ENCODE data around the gene OR51T1. TPM values are rescaled to one million over a fixed set of nuclear protein-coding genes. Genes with fewer than 3 reads are reported as not detected.

The OR51T1 gene
- total RNA-seq, 1 donor from 2014 or later, result not detected

DNA sequence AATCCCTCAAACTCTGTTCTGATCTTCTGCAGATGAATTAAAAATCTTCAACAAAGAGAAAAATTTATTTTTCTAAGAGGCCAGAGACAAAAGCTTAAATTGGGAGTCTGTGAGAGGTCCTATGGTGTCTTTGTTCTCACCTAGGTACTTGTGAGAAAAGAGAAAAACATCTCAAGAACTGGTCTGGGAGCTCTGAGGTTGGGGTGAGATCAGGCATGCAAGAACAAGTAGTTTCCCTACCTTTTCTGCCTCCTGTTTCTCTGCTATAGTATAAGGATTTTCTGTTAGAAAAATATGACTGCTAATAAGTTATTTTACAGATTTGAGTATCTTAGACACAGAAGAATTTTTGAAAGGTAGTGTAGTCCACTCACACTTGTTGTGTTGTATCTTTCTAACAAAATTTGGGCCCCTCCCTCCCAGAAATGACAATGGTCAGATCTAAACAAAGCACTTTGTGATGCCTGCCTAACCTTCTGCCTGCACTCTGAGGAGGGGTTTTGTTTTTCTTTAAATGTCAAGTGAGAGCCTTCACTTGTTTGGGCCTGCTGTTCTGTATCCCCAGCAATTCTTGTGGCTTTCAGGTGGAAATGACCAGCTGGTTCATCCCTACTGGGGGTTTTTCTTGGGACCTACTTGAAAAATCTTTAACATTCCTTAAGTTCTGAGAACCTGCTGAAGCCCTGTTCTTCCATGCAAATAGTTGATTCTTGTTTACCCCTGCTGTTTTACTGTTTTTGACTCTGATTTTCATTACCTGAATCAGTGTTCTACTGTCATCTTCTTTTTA lies 19.1 kb upstream of the OR51T1 start:
- Mint-ChIP-seq H3K9me3 (ENCODE audit: unreplicated experiment) (peaks cover 6% of the 10 kb centered on the region), H3K4me1 (ENCODE audit: unreplicated experiment) (no peaks in the 10 kb centered on the region), H3K36me3 (ENCODE audit: unreplicated experiment) (no peaks in the 10 kb centered on the region), H3K4me3 (ENCODE audit: unreplicated experiment) (no peak overlapping the region), H3K27me3 (ENCODE audit: unreplicated experiment) (peaks cover 7% of the 10 kb centered on the region), H3K27ac (ENCODE audit: unreplicated experiment) (no peak overlapping the region)
- TF ChIP-seq, protein P1, sequence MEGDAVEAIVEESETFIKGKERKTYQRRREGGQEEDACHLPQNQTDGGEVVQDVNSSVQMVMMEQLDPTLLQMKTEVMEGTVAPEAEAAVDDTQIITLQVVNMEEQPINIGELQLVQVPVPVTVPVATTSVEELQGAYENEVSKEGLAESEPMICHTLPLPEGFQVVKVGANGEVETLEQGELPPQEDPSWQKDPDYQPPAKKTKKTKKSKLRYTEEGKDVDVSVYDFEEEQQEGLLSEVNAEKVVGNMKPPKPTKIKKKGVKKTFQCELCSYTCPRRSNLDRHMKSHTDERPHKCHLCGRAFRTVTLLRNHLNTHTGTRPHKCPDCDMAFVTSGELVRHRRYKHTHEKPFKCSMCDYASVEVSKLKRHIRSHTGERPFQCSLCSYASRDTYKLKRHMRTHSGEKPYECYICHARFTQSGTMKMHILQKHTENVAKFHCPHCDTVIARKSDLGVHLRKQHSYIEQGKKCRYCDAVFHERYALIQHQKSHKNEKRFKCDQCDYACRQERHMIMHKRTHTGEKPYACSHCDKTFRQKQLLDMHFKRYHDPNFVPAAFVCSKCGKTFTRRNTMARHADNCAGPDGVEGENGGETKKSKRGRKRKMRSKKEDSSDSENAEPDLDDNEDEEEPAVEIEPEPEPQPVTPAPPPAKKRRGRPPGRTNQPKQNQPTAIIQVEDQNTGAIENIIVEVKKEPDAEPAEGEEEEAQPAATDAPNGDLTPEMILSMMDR (IDR thresholded peaks at IDR 0.05), result no peak
- DNase-seq (ENCODE audit: extremely low spot score, unreplicated experiment), result no peak

- no peaks in the 10 kb centered on the region for H3K4me1 Mint-ChIP-seq (ENCODE audit: unreplicated experiment)
- H3K36me3 Mint-ChIP-seq (ENCODE audit: unreplicated experiment), result no peaks in the 10 kb centered on the region
- DNase-seq (ENCODE audit: extremely low spot score, unreplicated experiment), result no peak
- TF ChIP-seq, protein P1 (IDR thresholded peaks at IDR 0.05), result no peak
- H3K9me3 Mint-ChIP-seq (ENCODE audit: unreplicated experiment), result peaks cover 6% of the 10 kb centered on the region
- H3K4me3 Mint-ChIP-seq (ENCODE audit: unreplicated experiment), result no peak overlapping the region
- H3K27me3 Mint-ChIP-seq (ENCODE audit: unreplicated experiment), result peaks cover 3% of the 10 kb centered on the region
- no peak overlapping the region for H3K27ac Mint-ChIP-seq (ENCODE audit: unreplicated experiment)
These were observed 17.8 kb upstream of the OR51T1 start for GRCh38 chr11:4863876-4864275.

DNA sequence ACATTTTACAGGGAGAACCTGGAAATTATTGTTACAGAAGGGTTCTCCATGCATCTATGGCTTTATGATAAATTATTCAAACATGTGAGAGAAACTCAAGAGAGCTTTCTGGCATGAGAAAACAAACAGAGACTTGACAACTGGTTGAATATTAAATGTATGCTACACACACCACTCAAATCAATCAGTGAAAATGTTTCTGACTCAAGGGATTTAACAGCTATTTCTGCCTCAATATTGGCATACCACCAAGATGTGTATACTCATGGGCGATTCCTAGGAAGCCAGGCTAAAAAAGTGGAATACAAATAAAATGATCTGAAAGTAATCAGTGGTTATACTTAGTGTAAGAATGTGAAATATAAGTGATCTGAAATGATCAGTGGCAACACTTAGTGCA lies 15.8 kb upstream of the OR51T1 start:
- Mint-ChIP-seq H3K9me3 (ENCODE audit: unreplicated experiment) (peaks cover 6% of the 10 kb centered on the region), H3K4me3 (ENCODE audit: unreplicated experiment) (no peak overlapping the region), H3K27me3 (ENCODE audit: unreplicated experiment) (peaks cover 3% of the 10 kb centered on the region), H3K27ac (ENCODE audit: unreplicated experiment) (no peak overlapping the region), H3K4me1 (ENCODE audit: unreplicated experiment) (no peaks in the 10 kb centered on the region), H3K36me3 (ENCODE audit: unreplicated experiment) (no peaks in the 10 kb centered on the region)
- TF ChIP-seq, protein P1 (IDR thresholded peaks at IDR 0.05), result no peak
- no peak for DNase-seq (ENCODE audit: extremely low spot score, unreplicated experiment)

GRCh38 chr11:4881188-4881587 lies 512 bp upstream of the OR51T1 start:
- Mint-ChIP-seq H3K27me3 (ENCODE audit: unreplicated experiment) (no peaks in the 10 kb centered on the region), H3K4me1 (ENCODE audit: unreplicated experiment) (peaks cover 11% of the 10 kb centered on the region), H3K9me3 (ENCODE audit: unreplicated experiment) (no peaks in the 10 kb centered on the region), H3K4me3 (ENCODE audit: unreplicated experiment) (no peak overlapping the region), H3K27ac (ENCODE audit: unreplicated experiment) (no peak overlapping the region), H3K36me3 (ENCODE audit: unreplicated experiment) (no peaks in the 10 kb centered on the region)
- no peak for DNase-seq (ENCODE audit: extremely low spot score, unreplicated experiment)
- TF ChIP-seq, protein P1 (IDR thresholded peaks at IDR 0.05), result no peak

GRCh38 chr11:4882543-4882942 lies 843 bp downstream of the OR51T1 start:
- peaks cover 11% of the 10 kb centered on the region for H3K4me1 Mint-ChIP-seq (ENCODE audit: unreplicated experiment)
- TF ChIP-seq, protein P1 (IDR thresholded peaks at IDR 0.05), result no peak
- no peaks in the 10 kb centered on the region for H3K36me3 Mint-ChIP-seq (ENCODE audit: unreplicated experiment)
- no peaks in the 10 kb centered on the region for H3K27me3 Mint-ChIP-seq (ENCODE audit: unreplicated experiment)
- no peak for DNase-seq (ENCODE audit: extremely low spot score, unreplicated experiment)
- no peak overlapping the region for H3K27ac Mint-ChIP-seq (ENCODE audit: unreplicated experiment)
- no peak overlapping the region for H3K4me3 Mint-ChIP-seq (ENCODE audit: unreplicated experiment)
- H3K9me3 Mint-ChIP-seq (ENCODE audit: unreplicated experiment), result no peaks in the 10 kb centered on the region

Data from osteocyte (in vitro differentiated cells).